ENCODE results near the gene GM2A. TPM values are rescaled to one million over a fixed set of nuclear protein-coding genes. Genes with fewer than 3 reads are reported as not detected.

Gene GM2A
- total and polyA plus RNA-seq, 2 of the 13 experiments (the other 11 are each of a cell fraction or from before 2014, with no cell fraction given) = 14.6 to 29.6 TPM

- CTCF ChIA-PET (ENCODE audit: low intra/inter-chr PET ratio, low total read pairs) = no interaction called here
- peak overlapping the region; percentile 89 for H3K4me2 ChIP-seq (ENCODE audit: low read depth, low read length)
- peak; percentile 85 for DNase-seq (ENCODE audit: low spot score)
- in situ Hi-C loops (cut with HindIII; ENCODE audit: extremely low pct_ligation_motif_present, low pct_unique_long_range_greater_than_20kb) = loop anchor here (10.0 kb wide), 1 partner anchor 110 kb away; no protein-coding TSS in a partner anchor
- POLR2A ChIA-PET = interaction anchor here (0.6 to 2.9 kb wide), 11 partner anchors 9 to 537 kb away, joined by 3 to 89 read pairs (median 4); partner anchors contain the start of genes ANXA6, CCDC69, G3BP1 and GM2A
- no TSS peak for BruUV-seq (replicated peaks)
- peak overlapping the region; percentile 67 for H3K27ac ChIP-seq (ENCODE audit: extremely low read length, insufficient read depth, low read length)
- peaks cover 56% of the 10 kb centered on the region for H3K4me1 ChIP-seq (ENCODE audit: insufficient read depth, low read length)
- H3K9me3 ChIP-seq (ENCODE audit: low read length) = no peaks in the 10 kb centered on the region
- peak; percentile 87 for FAIRE-seq
- peak overlapping the region; percentile 64 for H3K9ac ChIP-seq (ENCODE audit: insufficient read depth, low read depth, low read length)
- WGBS (ENCODE audit: low lambda C conversion rate) = 0% methylated on average over 10 of the region's 17 CpGs
- no peaks in the 10 kb centered on the region for H3K79me2 ChIP-seq (ENCODE audit: insufficient read depth, low read length)
- H2AFZ ChIP-seq (ENCODE audit: low read length) = peak overlapping the region; percentile 65
- no peaks in the 10 kb centered on the region for H4K20me1 ChIP-seq (ENCODE audit: insufficient read depth, low read length)
- peak overlapping the region; percentile 23 to 56 (median 39); a peak in 5 of 6 replicates for H3K4me3 ChIP-seq (replicated peaks in 1 of 3; ENCODE audit: insufficient read depth in 1 of 3, low read depth in 2 of 3, low read length in 3 of 3)
- ATAC-seq = peak; percentile 97
- H3K27me3 ChIP-seq (ENCODE audit: control insufficient read depth in 1 of 2, insufficient read depth in 2 of 2, low read length in 2 of 2) = peaks cover 1 to 11% of the 10 kb centered on the region in 2 experiments; a peak in 1 of 5 replicates
- intact Hi-C loops (cut with micrococcal nuclease; ENCODE audit: unreplicated experiment) = loop anchor here (1.0 kb wide), 1 partner anchor 10 kb away; the partner anchor contains the start of gene CCDC69
- no peaks in the 10 kb centered on the region for H3K36me3 ChIP-seq (replicated peaks in 1 of 2; ENCODE audit: control insufficient read depth in 1 of 2, insufficient read depth in 2 of 2, low read length in 2 of 2)
- TF ChIP-seq ZNF580 (CRISPR knock-in tag; IDR thresholded peaks at IDR 0.05; ENCODE audit: borderline replicate concordance, low read depth) (peak; percentile 45; the same call in 1 of the 2 replicates), ZNF274 (CRISPR knock-in tag; IDR thresholded peaks at IDR 0.05) (0 out of 2 replicates have a peak, but pooled peaks have one; percentile 12), ZNF503 (CRISPR knock-in tag; IDR thresholded peaks at IDR 0.05) (0 out of 2 replicates have a peak, but pooled peaks have one; percentile 13), ZNF350 (CRISPR knock-in tag; IDR thresholded peaks at IDR 0.05; ENCODE audit: borderline replicate concordance, low read depth) (peak; percentile 55; the same call in 1 of the 2 replicates), RXRA (CRISPR knock-in tag; IDR thresholded peaks at IDR 0.05) (peak; percentile 50; the same call in 1 of the 2 replicates), KAT8 (CRISPR knock-in tag; IDR thresholded peaks at IDR 0.05) (peak; percentile 56; the same call in 1 of the 2 replicates), TCF7 (IDR thresholded peaks at IDR 0.05; ENCODE audit: low read depth) (peak; percentile 63; the same call in 1 of the 2 replicates), SIN3A (IDR thresholded peaks at IDR 0.05; ENCODE audit: borderline replicate concordance, low read depth, low read length) (0 out of 2 replicates have a peak, but pooled peaks have one; percentile 49), SALL1 (CRISPR knock-in tag; IDR thresholded peaks at IDR 0.05) (peak; percentile 80), YEATS4 (CRISPR knock-in tag; IDR thresholded peaks at IDR 0.05; ENCODE audit: borderline replicate concordance) (0 out of 2 replicates have a peak, but pooled peaks have one; percentile 18), ZNF281 (CRISPR knock-in tag; IDR thresholded peaks at IDR 0.05; ENCODE audit: borderline replicate concordance) (no peak), PLSCR1 (CRISPR knock-in tag; IDR thresholded peaks at IDR 0.05; ENCODE audit: borderline replicate concordance) (no peak)
- TF ChIP-seq, protein P1, sequence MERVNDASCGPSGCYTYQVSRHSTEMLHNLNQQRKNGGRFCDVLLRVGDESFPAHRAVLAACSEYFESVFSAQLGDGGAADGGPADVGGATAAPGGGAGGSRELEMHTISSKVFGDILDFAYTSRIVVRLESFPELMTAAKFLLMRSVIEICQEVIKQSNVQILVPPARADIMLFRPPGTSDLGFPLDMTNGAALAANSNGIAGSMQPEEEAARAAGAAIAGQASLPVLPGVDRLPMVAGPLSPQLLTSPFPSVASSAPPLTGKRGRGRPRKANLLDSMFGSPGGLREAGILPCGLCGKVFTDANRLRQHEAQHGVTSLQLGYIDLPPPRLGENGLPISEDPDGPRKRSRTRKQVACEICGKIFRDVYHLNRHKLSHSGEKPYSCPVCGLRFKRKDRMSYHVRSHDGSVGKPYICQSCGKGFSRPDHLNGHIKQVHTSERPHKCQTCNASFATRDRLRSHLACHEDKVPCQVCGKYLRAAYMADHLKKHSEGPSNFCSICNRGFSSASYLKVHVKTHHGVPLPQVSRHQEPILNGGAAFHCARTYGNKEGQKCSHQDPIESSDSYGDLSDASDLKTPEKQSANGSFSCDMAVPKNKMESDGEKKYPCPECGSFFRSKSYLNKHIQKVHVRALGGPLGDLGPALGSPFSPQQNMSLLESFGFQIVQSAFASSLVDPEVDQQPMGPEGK (CRISPR knock-in tag; IDR thresholded peaks at IDR 0.05) = peak; percentile 56
Observed at GRCh38 chr5:151234476-151235238, 18.3 kb upstream of the GM2A start.
